ENCODE data around the gene MTX2. TPM values are rescaled to one million over a fixed set of nuclear protein-coding genes. Genes with fewer than 3 reads are reported as not detected.

The MTX2 gene
- total RNA-seq, 3 donors from 2014 or later = 19.7 to 27.2 (median 23.6) TPM

DNA sequence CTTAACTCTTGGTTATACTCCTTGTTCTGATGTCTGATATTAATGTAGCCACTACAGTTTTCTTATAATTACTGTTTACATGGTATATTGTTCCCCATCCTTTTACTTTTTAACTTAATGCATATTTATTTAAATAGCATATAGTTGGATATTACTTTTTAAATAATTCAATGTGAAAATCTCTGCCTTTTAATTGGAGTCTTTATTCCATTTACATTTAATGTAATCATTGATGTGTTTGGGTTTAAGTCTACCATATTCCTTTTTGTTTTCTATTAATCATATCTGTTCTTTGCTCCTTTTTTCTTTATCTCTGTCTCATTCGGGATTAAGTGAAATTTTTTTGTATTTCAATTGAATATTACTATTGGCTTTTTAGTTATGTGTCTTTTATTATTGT is 109.1 kb downstream of the MTX2 start:
- Histone ChIP-seq H3K36me3 (no peaks in the 10 kb centered on the region), H3K27me3 (no peaks in the 10 kb centered on the region), H3K4me3 (no peak overlapping the region), H3K9me3 (peaks cover 10 to 25% of the 10 kb centered on the region in 2 donors), H3K4me1 (no peaks in the 10 kb centered on the region), H3K27ac (no peak overlapping the region)
- no peak for TF ChIP-seq POLR2AphosphoS5 (IDR thresholded peaks at IDR 0.05)
- TF ChIP-seq CTCF (IDR thresholded peaks at IDR 0.05) = no peak
- no peak for TF ChIP-seq POLR2A (IDR thresholded peaks at IDR 0.05)
- intact Hi-C loops (cut with DNase I; ENCODE audit: low total_unique reads) = no loop called here
- no peak for DNase-seq (ENCODE audit: low spot score in 2 of 2)

DNA sequence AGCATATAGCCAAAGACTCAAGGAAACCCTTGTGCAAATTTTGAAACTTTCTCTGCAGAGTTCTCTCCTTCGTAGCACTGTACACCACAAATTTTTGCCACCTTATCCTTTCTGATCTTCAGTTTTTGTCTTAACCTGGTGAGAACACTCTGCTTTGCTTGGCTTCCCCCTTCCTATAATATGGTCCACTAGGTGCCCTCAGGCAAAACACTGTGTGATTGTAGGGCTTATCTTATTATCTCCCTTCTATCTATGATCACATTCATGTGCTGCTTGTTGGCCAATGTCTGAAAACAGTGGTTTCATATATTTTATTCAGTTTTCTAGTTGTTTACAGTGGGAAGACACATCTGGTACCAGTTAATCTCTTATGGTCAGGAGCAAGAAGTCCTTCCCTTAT is 111.1 kb downstream of the MTX2 start:
- Histone ChIP-seq H3K27ac (no peak overlapping the region), H3K36me3 (no peaks in the 10 kb centered on the region), H3K27me3 (no peaks in the 10 kb centered on the region), H3K4me1 (no peaks in the 10 kb centered on the region), H3K9me3 (peaks cover 10 to 23% of the 10 kb centered on the region in 2 donors), H3K4me3 (no peak overlapping the region)
- TF ChIP-seq POLR2A (IDR thresholded peaks at IDR 0.05) = no peak
- no peak for TF ChIP-seq POLR2AphosphoS5 (IDR thresholded peaks at IDR 0.05)
- TF ChIP-seq CTCF (IDR thresholded peaks at IDR 0.05) = no peak
- intact Hi-C loops (cut with DNase I; ENCODE audit: low total_unique reads) = no loop called here
- no peak for DNase-seq (ENCODE audit: low spot score in 2 of 2)

DNA sequence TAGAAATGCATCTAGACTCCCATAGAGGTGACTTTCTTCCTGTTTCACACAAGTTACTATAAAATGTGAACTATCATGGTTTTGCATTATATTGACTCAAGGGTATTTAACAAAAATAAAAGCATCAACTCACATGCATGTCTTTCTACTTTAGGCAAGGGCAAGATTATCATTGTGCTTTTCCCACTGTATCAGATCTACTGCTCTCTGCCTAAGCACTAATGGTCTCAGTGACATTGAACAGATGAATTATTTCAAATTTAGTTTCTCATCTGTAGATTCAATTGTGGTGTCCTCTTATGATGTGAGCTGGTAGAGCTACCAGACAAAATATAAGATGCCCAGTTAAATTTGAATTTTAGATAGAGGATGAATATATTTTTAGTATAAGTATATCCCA is 113.9 kb downstream of the MTX2 start:
- Histone ChIP-seq H3K9me3 (peaks cover 3 to 15% of the 10 kb centered on the region in 2 donors), H3K27ac (no peak overlapping the region), H3K27me3 (no peaks in the 10 kb centered on the region), H3K4me1 (no peaks in the 10 kb centered on the region), H3K36me3 (no peaks in the 10 kb centered on the region), H3K4me3 (no peak overlapping the region)
- DNase-seq (ENCODE audit: low spot score in 2 of 2) = no peak
- intact Hi-C loops (cut with DNase I; ENCODE audit: low total_unique reads) = no loop called here
- TF ChIP-seq POLR2A (IDR thresholded peaks at IDR 0.05) (no peak), POLR2AphosphoS5 (IDR thresholded peaks at IDR 0.05) (no peak)

- Histone ChIP-seq H3K27ac (no peak overlapping the region), H3K4me1 (no peaks in the 10 kb centered on the region), H3K9me3 (peaks cover 0 to 10% of the 10 kb centered on the region in 2 donors), H3K27me3 (no peaks in the 10 kb centered on the region), H3K36me3 (no peaks in the 10 kb centered on the region), H3K4me3 (no peak overlapping the region)
- DNase-seq (ENCODE audit: low spot score in 2 of 2) = no peak
- no peak for TF ChIP-seq POLR2A (IDR thresholded peaks at IDR 0.05)
- intact Hi-C loops (cut with DNase I; ENCODE audit: low total_unique reads) = no loop called here
Measured at GRCh38 chr2:176383836-176384442, 114.7 kb downstream of the MTX2 start.

GRCh38 chr2:176385219-176385759 is 116.0 kb downstream of the MTX2 start:
- Histone ChIP-seq H3K4me3 (no peak overlapping the region), H3K27me3 (no peaks in the 10 kb centered on the region), H3K4me1 (no peaks in the 10 kb centered on the region), H3K27ac (no peak overlapping the region), H3K36me3 (peaks cover 3% of the 10 kb centered on the region), H3K9me3 (no peaks in the 10 kb centered on the region)
- DNase-seq (ENCODE audit: low spot score in 2 of 2) = no peak
- intact Hi-C loops (cut with DNase I; ENCODE audit: low total_unique reads) = no loop called here
- TF ChIP-seq CTCF (IDR thresholded peaks at IDR 0.05) (no peak), POLR2AphosphoS5 (IDR thresholded peaks at IDR 0.05) (no peak), POLR2A (IDR thresholded peaks at IDR 0.05) (no peak)

DNA sequence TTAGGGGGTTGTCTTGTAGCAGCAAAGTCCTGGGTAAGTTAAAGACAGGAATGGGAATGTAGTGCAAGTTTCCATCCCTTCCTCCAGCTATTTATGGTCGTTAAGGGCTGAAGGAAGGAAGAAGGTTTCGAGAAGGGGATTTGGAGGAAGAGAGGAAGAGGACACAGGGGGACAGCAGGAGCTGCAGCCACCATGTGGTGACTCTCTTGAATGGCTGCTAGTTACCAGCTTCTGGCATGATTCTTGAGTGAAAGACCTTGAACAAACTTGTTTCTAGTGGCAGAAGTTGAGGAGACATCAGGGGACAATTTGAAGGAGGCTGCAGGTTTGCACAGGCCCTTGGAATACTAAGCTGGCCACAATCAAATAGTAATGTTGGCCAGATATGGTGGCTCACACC is 116.6 kb downstream of the MTX2 start:
- intact Hi-C loops (cut with DNase I; ENCODE audit: low total_unique reads) = no loop called here
- no peaks in the 10 kb centered on the region for H3K27me3 ChIP-seq

More for the DNA sequence above, 116.6 kb downstream of the MTX2 start:
- H3K36me3 ChIP-seq = peaks cover 3% of the 10 kb centered on the region
- H3K9me3 ChIP-seq = no peaks in the 10 kb centered on the region
- no peak overlapping the region for H3K4me3 ChIP-seq
- no peak overlapping the region for H3K27ac ChIP-seq
- H3K4me1 ChIP-seq = no peaks in the 10 kb centered on the region
- DNase-seq (ENCODE audit: low spot score in 2 of 2) = no peak
- TF ChIP-seq POLR2A (IDR thresholded peaks at IDR 0.05) (no peak), POLR2AphosphoS5 (IDR thresholded peaks at IDR 0.05) (no peak), CTCF (IDR thresholded peaks at IDR 0.05) (no peak)
